Fibroblast of the conjunctiva (primary cell): ENCODE results near the gene PDLIM5.
"Not testable (repeated sequence)": the region's sequence is repeated elsewhere in the genome, so short reads cannot be mapped to it uniquely, and the experiment has no call there.

Experiments
- DNase-seq: peaks from one replicate; pipeline ENCODE4 v3.0.0-alpha.2; 2010; ENCODE audit warnings: low read depth

PDLIM5 gene

GRCh38 chr4:94653095-94653649 is 201.4 kb downstream of the PDLIM5 start:
- no peak for DNase-seq

GRCh38 chr4:94653984-94654609 is 202.4 kb downstream of the PDLIM5 start:
- DNase-seq: no peak

GRCh38 chr4:94654714-94655113 is 203.0 kb downstream of the PDLIM5 start:
- no peak for DNase-seq

- DNase-seq: no peak
These were observed 208.9 kb downstream of the PDLIM5 start for GRCh38 chr4:94660614-94661013.

GRCh38 chr4:94665021-94665420 is 213.3 kb downstream of the PDLIM5 start:
- DNase-seq: not testable (repeated sequence)

- DNase-seq: no peak
These were observed 214.0 kb downstream of the PDLIM5 start for GRCh38 chr4:94665500-94666404.

GRCh38 chr4:94668724-94669123 is 217.0 kb downstream of the PDLIM5 start:
- DNase-seq: no peak

- DNase-seq: no peak
These were observed 218.2 kb downstream of the PDLIM5 start for GRCh38 chr4:94669672-94670664.

GRCh38 chr4:94671113-94671512 is 219.4 kb downstream of the PDLIM5 start:
- no peak for DNase-seq

GRCh38 chr4:94673961-94674360 is 222.2 kb downstream of the PDLIM5 start:
- DNase-seq: no peak

- DNase-seq: no peak
These were observed 225.2 kb downstream of the PDLIM5 start for GRCh38 chr4:94676970-94677369.

- no peak for DNase-seq
These were observed 227.2 kb downstream of the PDLIM5 start for GRCh38 chr4:94678896-94679295.

GRCh38 chr4:94680176-94680862 is 228.6 kb downstream of the PDLIM5 start:
- no peak for DNase-seq

- no peak for DNase-seq
These were observed 234.3 kb downstream of the PDLIM5 start for GRCh38 chr4:94686086-94686485.

- DNase-seq: no peak
These were observed 237.6 kb downstream of the PDLIM5 start for GRCh38 chr4:94689155-94689860.

- no peak for DNase-seq
These were observed 239.1 kb downstream of the PDLIM5 start for GRCh38 chr4:94690851-94691254.

GRCh38 chr4:94691552-94691951 is 239.8 kb downstream of the PDLIM5 start:
- no peak for DNase-seq

- no peak for DNase-seq
These were observed 243.6 kb downstream of the PDLIM5 start for GRCh38 chr4:94695384-94695783.

- DNase-seq: no peak
These were observed 246.4 kb downstream of the PDLIM5 start for GRCh38 chr4:94698187-94698586.

- no peak for DNase-seq
These were observed 248.6 kb downstream of the PDLIM5 start for GRCh38 chr4:94700298-94700697.
